ENCODE results near the gene ARHGAP4. TPM values are rescaled to one million over a fixed set of nuclear protein-coding genes. Genes with fewer than 3 reads are reported as not detected.

The ARHGAP4 gene
- total and polyA plus RNA-seq, 2 donors (not counting 3 experiments of a cell fraction or from before 2014, with no cell fraction given) = 20.9 to 33.3 TPM

GRCh38 chrX:153901753-153902140 is 24.3 kb downstream of the ARHGAP4 start:
- no peak for DNase-seq (ENCODE audit: low read depth, low spot score)
- Histone ChIP-seq H3K79me2 (ENCODE audit: control insufficient read depth, insufficient read depth, low read length) (no peaks in the 10 kb centered on the region), H3K27ac (ENCODE audit: insufficient read depth, low read depth, low read length) (no peak overlapping the region), H4K20me1 (replicated peaks; ENCODE audit: control insufficient read depth, extremely low read depth, insufficient read depth, low read length) (no peaks in the 10 kb centered on the region), H3K4me2 (ENCODE audit: insufficient read depth, low read length) (no peak overlapping the region), H3K9me3 (replicated peaks; ENCODE audit: control insufficient read depth, insufficient read depth, low read length) (no peaks in the 10 kb centered on the region), H3K36me3 (ENCODE audit: control insufficient read depth in 2 of 2, extremely low read depth in 1 of 2, insufficient read depth in 2 of 2, low read length in 2 of 2) (no peaks in the 10 kb centered on the region), H3K4me1 (ENCODE audit: control insufficient read depth, extremely low read depth, insufficient read depth, low read length) (no peaks in the 10 kb centered on the region), H3K9me1 (replicated peaks; ENCODE audit: control insufficient read depth, extremely low read depth, insufficient read depth, low read length) (no peaks in the 10 kb centered on the region), H2AFZ (ENCODE audit: low read depth, low read length) (no peak overlapping the region), H3K4me3 (replicated peaks in 1 of 3; ENCODE audit: insufficient read depth in 1 of 3, low read depth in 1 of 3, low read length in 3 of 3) (no peak overlapping the region), H3K27me3 (ENCODE audit: control insufficient read depth in 2 of 2, insufficient read depth in 2 of 2, low read length in 2 of 2) (peaks cover 0 to 5% of the 10 kb centered on the region in 2 experiments), H3K9ac (replicated peaks; ENCODE audit: extremely low read depth, insufficient read depth, low read length) (no peak overlapping the region)
- POLR2A ChIA-PET = no interaction called here
- BruUV-seq (replicated peaks) = no TSS peak
- dilution Hi-C loops (cut with MboI; ENCODE audit: extremely low pct_ligation_motif_present, low sequenced_read_pairs) (no loop called here), intact Hi-C loops (cut with micrococcal nuclease) (no loop called here)
- CTCF ChIA-PET = interaction anchor here (1.2 kb wide), 1 partner anchor 21 kb away, joined by 4 read pairs; no protein-coding TSS in a partner anchor
- FAIRE-seq = no peak
- TF ChIP-seq EZH2 (IDR thresholded peaks at IDR 0.05; ENCODE audit: borderline replicate concordance, low read depth, low read length, severe bottlenecking) (no peak), GATA2 (IDR thresholded peaks at IDR 0.05; ENCODE audit: insufficient read depth, insufficient read length, low read depth, low read length) (no peak), JUN (IDR thresholded peaks at IDR 0.05; ENCODE audit: borderline replicate concordance, insufficient read depth, insufficient read length, low read depth) (no peak), POLR2A (IDR thresholded peaks at IDR 0.05; ENCODE audit: low read depth, low read length) (no peak), POLR2AphosphoS5 (IDR thresholded peaks at IDR 0.05; ENCODE audit: insufficient read depth, low read depth, low read length) (no peak), MAX (IDR thresholded peaks at IDR 0.05; ENCODE audit: insufficient read depth, insufficient read length) (no peak), FOS (IDR thresholded peaks at IDR 0.05; ENCODE audit: borderline replicate concordance, insufficient read depth, low read length) (no peak), MYC (IDR thresholded peaks at IDR 0.05; ENCODE audit: low read depth, low read length) (no peak), CTCF (IDR thresholded peaks at IDR 0.05; ENCODE audit: extremely low read depth in 1 of 2, insufficient read depth in 1 of 2, low read depth in 1 of 2, low read length in 2 of 2) (no peak)

Data from endothelial cell of umbilical vein (primary cell).